Measurements from ENCODE around the gene FAM3D.

FAM3D gene

GRCh38 chr3:58627570-58627885, 39.0 kb downstream of the FAM3D start:
- no peak for DNase-seq (ENCODE audit: low read depth)

GRCh38 chr3:58626841-58627569, 39.6 kb downstream of the FAM3D start:
- no peak for DNase-seq (ENCODE audit: low read depth)

- DNase-seq (ENCODE audit: low read depth): no peak
Measured at GRCh38 chr3:58625196-58625824, 41.3 kb downstream of the FAM3D start.

GRCh38 chr3:58624550-58624949, 42.0 kb downstream of the FAM3D start:
- no peak for DNase-seq (ENCODE audit: low read depth)

- no peak for DNase-seq (ENCODE audit: low read depth)
Measured at GRCh38 chr3:58623961-58624360, 42.6 kb downstream of the FAM3D start.

GRCh38 chr3:58623478-58623877, 43.1 kb downstream of the FAM3D start:
- DNase-seq (ENCODE audit: low read depth): no peak

GRCh38 chr3:58622892-58623291, 43.7 kb downstream of the FAM3D start:
- DNase-seq (ENCODE audit: low read depth): no peak

GRCh38 chr3:58622436-58622835, 44.1 kb downstream of the FAM3D start:
- no peak for DNase-seq (ENCODE audit: low read depth)

- DNase-seq (ENCODE audit: low read depth): no peak
Measured at GRCh38 chr3:58621086-58621830, 45.3 kb downstream of the FAM3D start.

- DNase-seq (ENCODE audit: low read depth): no peak
Measured at GRCh38 chr3:58620421-58620820, 46.2 kb downstream of the FAM3D start.

- no peak for DNase-seq (ENCODE audit: low read depth)
Measured at GRCh38 chr3:58617338-58617761, 49.2 kb downstream of the FAM3D start.

GRCh38 chr3:58613236-58614132, 53.1 kb downstream of the FAM3D start:
- no peak for DNase-seq (ENCODE audit: low read depth)

GRCh38 chr3:58612830-58613229, 53.7 kb downstream of the FAM3D start:
- DNase-seq (ENCODE audit: low read depth): no peak

GRCh38 chr3:58609990-58610389, 56.6 kb downstream of the FAM3D start:
- no peak for DNase-seq (ENCODE audit: low read depth)

GRCh38 chr3:58608648-58609047, 57.9 kb downstream of the FAM3D start:
- no peak for DNase-seq (ENCODE audit: low read depth)

GRCh38 chr3:58607816-58608215, 58.8 kb downstream of the FAM3D start:
- DNase-seq (ENCODE audit: low read depth): no peak

- no peak for DNase-seq (ENCODE audit: low read depth)
Measured at GRCh38 chr3:58606693-58607092, 59.9 kb downstream of the FAM3D start.

GRCh38 chr3:58604031-58604430, 62.5 kb downstream of the FAM3D start:
- DNase-seq (ENCODE audit: low read depth): no peak

GRCh38 chr3:58603606-58604005, 63.0 kb downstream of the FAM3D start:
- DNase-seq (ENCODE audit: low read depth): no peak

- DNase-seq (ENCODE audit: low read depth): no peak
Measured at GRCh38 chr3:58597770-58598310, 68.7 kb downstream of the FAM3D start.

GRCh38 chr3:58596834-58597518, 69.6 kb downstream of the FAM3D start:
- DNase-seq (ENCODE audit: low read depth): no peak
